Panc1 (cell line): ENCODE results near the gene RADIL.

Source experiments
- CTCF ChIP-seq: fragments of 450-650 bp; IDR thresholded peaks from 2 replicates; pipeline ENCODE4 v1.5.1; 2017; ENCODE audit warnings: mild to moderate bottlenecking
- POLR2AphosphoS5 ChIP-seq: IDR thresholded peaks from 2 replicates; pipeline ENCODE4 v1.6.1; 2012; ENCODE audit warnings: mild to moderate bottlenecking, low read depth, low read length, moderate library complexity
- REST ChIP-seq, 2 experiments: IDR thresholded peaks; 2 replicates each; pipeline ENCODE4 v1.6.1; 2011 to 2012; ENCODE audit warnings: low read depth in 2 of 2, control low read depth in 1 of 2, low read length in 1 of 2, mild to moderate bottlenecking in 1 of 2, moderate library complexity in 1 of 2; ENCODE audit not compliant: insufficient read depth in 1 of 2
- SIN3A ChIP-seq: IDR thresholded peaks from 2 replicates; pipeline ENCODE4 v1.6.1; 2012; ENCODE audit warnings: low read depth, mild to moderate bottlenecking, low read length, moderate library complexity, borderline replicate concordance; ENCODE audit not compliant: insufficient read depth
- TCF7L2 ChIP-seq: IDR thresholded peaks from 2 replicates; pipeline ENCODE4 v1.6.1; 2011; ENCODE audit warnings: mild to moderate bottlenecking, low read depth, low read length, inconsistent platforms

- TF ChIP-seq CTCF (no peak), POLR2AphosphoS5 (no peak), REST (IDR thresholded peaks at IDR 0.05; ENCODE audit: insufficient read depth in 1 of 2, low read depth in 2 of 2, low read length in 1 of 2) (no peak), TCF7L2 (no peak), SIN3A (no peak)
Measured at GRCh38 chr7:4871056-4871680, 12.3 kb downstream of the RADIL start.
